ENCODE measurements around the gene CUX1.

Gene CUX1

GRCh38 chr7:101853684-101854083 lies 36.3 kb downstream of the CUX1 start:
- Histone ChIP-seq H3K4me3 (ENCODE audit: low read depth in 1 of 2, low read length in 1 of 2) (no peak overlapping the region), H3K9me3 (no peaks in the 10 kb centered on the region), H3K4me1 (ENCODE audit: control insufficient read depth in 1 of 2, insufficient read depth in 1 of 2, low read depth in 1 of 2, low read length in 1 of 2) (peaks cover 46 to 49% of the 10 kb centered on the region in 2 experiments), H3K36me3 (no peaks in the 10 kb centered on the region), H3K27me3 (no peaks in the 10 kb centered on the region), H3K27ac (peak overlapping the region; percentile 94)
- TF ChIP-seq, protein P1, sequence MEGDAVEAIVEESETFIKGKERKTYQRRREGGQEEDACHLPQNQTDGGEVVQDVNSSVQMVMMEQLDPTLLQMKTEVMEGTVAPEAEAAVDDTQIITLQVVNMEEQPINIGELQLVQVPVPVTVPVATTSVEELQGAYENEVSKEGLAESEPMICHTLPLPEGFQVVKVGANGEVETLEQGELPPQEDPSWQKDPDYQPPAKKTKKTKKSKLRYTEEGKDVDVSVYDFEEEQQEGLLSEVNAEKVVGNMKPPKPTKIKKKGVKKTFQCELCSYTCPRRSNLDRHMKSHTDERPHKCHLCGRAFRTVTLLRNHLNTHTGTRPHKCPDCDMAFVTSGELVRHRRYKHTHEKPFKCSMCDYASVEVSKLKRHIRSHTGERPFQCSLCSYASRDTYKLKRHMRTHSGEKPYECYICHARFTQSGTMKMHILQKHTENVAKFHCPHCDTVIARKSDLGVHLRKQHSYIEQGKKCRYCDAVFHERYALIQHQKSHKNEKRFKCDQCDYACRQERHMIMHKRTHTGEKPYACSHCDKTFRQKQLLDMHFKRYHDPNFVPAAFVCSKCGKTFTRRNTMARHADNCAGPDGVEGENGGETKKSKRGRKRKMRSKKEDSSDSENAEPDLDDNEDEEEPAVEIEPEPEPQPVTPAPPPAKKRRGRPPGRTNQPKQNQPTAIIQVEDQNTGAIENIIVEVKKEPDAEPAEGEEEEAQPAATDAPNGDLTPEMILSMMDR (IDR thresholded peaks at IDR 0.05), result no peak

GRCh38 chr7:101854084-101854865 lies 36.8 kb downstream of the CUX1 start:
- peaks cover 52 to 55% of the 10 kb centered on the region in 2 experiments for H3K4me1 ChIP-seq (ENCODE audit: control insufficient read depth in 1 of 2, insufficient read depth in 1 of 2, low read depth in 1 of 2, low read length in 1 of 2)
- H3K4me3 ChIP-seq (ENCODE audit: low read depth in 1 of 2, low read length in 1 of 2), result no peak overlapping the region
- H3K9me3 ChIP-seq, result no peaks in the 10 kb centered on the region
- H3K27ac ChIP-seq, result peak overlapping the region; percentile 94
- TF ChIP-seq, protein P1 (IDR thresholded peaks at IDR 0.05), result no peak
- H3K27me3 ChIP-seq, result no peaks in the 10 kb centered on the region
- H3K36me3 ChIP-seq, result no peaks in the 10 kb centered on the region

GRCh38 chr7:101856473-101857357 lies 39.3 kb downstream of the CUX1 start:
- Histone ChIP-seq H3K4me1 (ENCODE audit: control insufficient read depth in 1 of 2, insufficient read depth in 1 of 2, low read depth in 1 of 2, low read length in 1 of 2) (peaks cover 70% of the 10 kb centered on the region in 2 experiments), H3K27ac (peak overlapping the region; percentile 94), H3K27me3 (no peaks in the 10 kb centered on the region), H3K36me3 (no peaks in the 10 kb centered on the region), H3K9me3 (no peaks in the 10 kb centered on the region), H3K4me3 (ENCODE audit: low read depth in 1 of 2, low read length in 1 of 2) (peak overlapping the region; percentile 66 to 72)
- TF ChIP-seq, protein P1 (IDR thresholded peaks at IDR 0.05), result peak; percentile 94

- Histone ChIP-seq H3K27ac (peak overlapping the region; percentile 94), H3K27me3 (no peaks in the 10 kb centered on the region), H3K4me1 (ENCODE audit: control insufficient read depth in 1 of 2, insufficient read depth in 1 of 2, low read depth in 1 of 2, low read length in 1 of 2) (peaks cover 70 to 72% of the 10 kb centered on the region in 2 experiments), H3K9me3 (no peaks in the 10 kb centered on the region), H3K36me3 (no peaks in the 10 kb centered on the region), H3K4me3 (ENCODE audit: low read depth in 1 of 2, low read length in 1 of 2) (peak overlapping the region; percentile 66 to 72)
- TF ChIP-seq, protein P1 (IDR thresholded peaks at IDR 0.05), result no peak
Observed at GRCh38 chr7:101857358-101857811, 40.0 kb downstream of the CUX1 start.

DNA sequence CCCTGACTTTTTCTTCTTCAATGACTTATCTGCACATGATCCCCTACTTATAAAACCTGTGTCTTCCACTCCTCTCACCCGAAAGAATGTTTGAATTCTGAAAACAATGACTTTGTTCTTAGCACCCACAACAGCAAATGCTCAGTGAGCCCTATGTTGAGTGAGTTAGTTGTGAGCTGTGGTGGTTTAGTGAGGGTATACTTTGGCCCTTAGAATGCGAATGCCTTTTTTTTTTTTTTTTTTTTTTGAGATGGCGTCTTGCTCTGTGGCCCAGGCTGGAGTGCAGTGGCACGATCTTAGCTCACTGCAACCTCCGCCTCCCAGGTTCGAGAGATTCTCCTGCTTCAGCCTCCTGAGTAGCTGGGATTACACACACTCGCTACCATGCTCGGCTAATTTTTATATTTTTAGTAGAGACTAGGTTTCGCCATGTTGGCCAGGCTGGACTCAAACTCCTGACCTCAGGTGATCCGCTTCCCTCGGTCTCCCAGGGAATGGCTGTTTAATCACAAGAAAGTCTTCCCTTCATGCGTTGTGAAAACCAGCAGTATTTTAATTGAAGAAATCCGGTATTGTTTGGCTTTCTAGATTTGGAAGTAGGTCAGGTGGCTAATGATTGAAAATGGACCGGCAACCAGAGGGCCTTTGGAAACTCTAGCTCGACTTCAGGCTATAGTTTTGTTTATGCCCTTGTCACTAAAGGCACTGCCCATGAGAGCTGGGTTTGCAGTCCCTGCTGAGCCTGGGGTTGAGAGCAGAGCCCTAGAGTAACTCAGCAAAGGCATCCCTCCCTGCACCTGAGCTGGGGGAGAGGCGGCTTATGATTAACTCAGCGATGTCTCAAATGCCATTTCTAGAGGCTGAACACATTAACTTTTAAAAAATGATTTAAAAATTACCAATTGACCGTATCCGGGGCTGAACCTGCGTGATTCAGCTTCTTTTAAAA lies 41.3 kb downstream of the CUX1 start:
- TF ChIP-seq, protein P1 (IDR thresholded peaks at IDR 0.05), result no peak
- Histone ChIP-seq H3K4me1 (ENCODE audit: control insufficient read depth in 1 of 2, insufficient read depth in 1 of 2, low read depth in 1 of 2, low read length in 1 of 2) (peaks cover 69 to 70% of the 10 kb centered on the region in 2 experiments), H3K27me3 (no peaks in the 10 kb centered on the region), H3K27ac (peak overlapping the region; percentile 94), H3K36me3 (no peaks in the 10 kb centered on the region), H3K9me3 (no peaks in the 10 kb centered on the region), H3K4me3 (ENCODE audit: low read depth in 1 of 2, low read length in 1 of 2) (no peak overlapping the region)

Data from neutrophil (primary cell).